Mucosa of rectum (tissue), 2 donors: Measurements from ENCODE around the gene EFL1.
"Not testable (repeated sequence)": the region's sequence is repeated elsewhere in the genome, so short reads cannot be mapped to it uniquely, and the experiment has no call there.

Experiments
- H3K27ac ChIP-seq, 2 donors: one replicate each; pipeline ENCODE4 v1.7.0; 2013; ENCODE audit warnings: inconsistent platforms in 2 of 2, low read depth in 2 of 2, low read length in 2 of 2
- H3K27me3 ChIP-seq, 2 donors: one replicate each; pipeline ENCODE4 v1.7.0; 2013; ENCODE audit warnings: low read length in 2 of 2; ENCODE audit not compliant: control insufficient read depth in 2 of 2, insufficient read depth in 2 of 2
- H3K36me3 ChIP-seq, 2 donors: one replicate each; pipeline ENCODE4 v1.7.0; 2013; ENCODE audit warnings: low read length in 2 of 2; ENCODE audit not compliant: control insufficient read depth in 2 of 2, insufficient read depth in 2 of 2
- H3K4me1 ChIP-seq, 2 donors: one replicate each; pipeline ENCODE4 v1.7.0; 2013; ENCODE audit warnings: low read length in 2 of 2, mild to moderate bottlenecking in 1 of 2; ENCODE audit not compliant: control insufficient read depth in 2 of 2, insufficient read depth in 2 of 2
- H3K4me3 ChIP-seq, 2 donors: one replicate each; pipeline ENCODE4 v1.7.0; 2013; ENCODE audit warnings: low read length in 2 of 2
- H3K9ac ChIP-seq, 2 donors: one replicate each; pipeline ENCODE4 v1.7.0; 2013; ENCODE audit warnings: low read length in 2 of 2, low read depth in 1 of 2, mild to moderate bottlenecking in 1 of 2
- H3K9me3 ChIP-seq, 2 donors: one replicate each; pipeline ENCODE4 v1.7.0; 2013; ENCODE audit warnings: low read length in 2 of 2; ENCODE audit not compliant: control insufficient read depth in 2 of 2
- donor health status: healthy.
- donor health status: Normal muscosa, but diverticular disease.

Gene EFL1

GRCh38 chr15:82210066-82210597, 52.4 kb downstream of the EFL1 start:
- not testable (repeated sequence) for H3K9me3 ChIP-seq, H3K4me1 ChIP-seq, H3K4me3 ChIP-seq, H3K27me3 ChIP-seq, H3K27ac ChIP-seq, H3K9ac ChIP-seq
- H3K36me3 ChIP-seq = peaks cover 12 to 22% of the 10 kb centered on the region in 2 donors

DNA sequence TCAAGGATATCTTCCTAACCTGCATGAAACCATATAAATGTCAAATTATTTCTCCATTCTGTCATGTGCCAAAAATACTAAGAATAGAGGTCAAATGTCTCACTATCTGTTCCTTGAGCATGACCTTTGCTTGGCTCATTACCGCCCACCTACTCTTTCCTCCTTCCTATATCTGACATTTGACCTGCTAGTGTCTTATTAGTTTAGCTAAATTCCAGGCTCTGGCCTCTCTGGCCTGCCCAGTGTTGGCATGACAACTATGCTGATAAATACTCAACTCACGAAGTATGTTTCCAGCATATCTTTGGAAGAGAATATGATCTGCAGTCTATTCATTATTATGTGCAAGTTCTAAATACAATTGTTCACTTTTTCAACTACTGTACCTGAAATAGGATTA, 58.0 kb downstream of the EFL1 start:
- H3K4me1 ChIP-seq, H3K9ac ChIP-seq, H3K27ac ChIP-seq, H3K4me3 ChIP-seq, H3K27me3 ChIP-seq, H3K36me3 ChIP-seq, H3K9me3 ChIP-seq: not testable (repeated sequence)

GRCh38 chr15:82197733-82198594, 64.6 kb downstream of the EFL1 start:
- Histone ChIP-seq H3K27me3 (no peaks in the 10 kb centered on the region), H3K9ac (no peak overlapping the region), H3K4me3 (no peak overlapping the region), H3K36me3 (no peaks in the 10 kb centered on the region), H3K4me1 (no peaks in the 10 kb centered on the region), H3K27ac (no peak overlapping the region), H3K9me3 (no peaks in the 10 kb centered on the region)

DNA sequence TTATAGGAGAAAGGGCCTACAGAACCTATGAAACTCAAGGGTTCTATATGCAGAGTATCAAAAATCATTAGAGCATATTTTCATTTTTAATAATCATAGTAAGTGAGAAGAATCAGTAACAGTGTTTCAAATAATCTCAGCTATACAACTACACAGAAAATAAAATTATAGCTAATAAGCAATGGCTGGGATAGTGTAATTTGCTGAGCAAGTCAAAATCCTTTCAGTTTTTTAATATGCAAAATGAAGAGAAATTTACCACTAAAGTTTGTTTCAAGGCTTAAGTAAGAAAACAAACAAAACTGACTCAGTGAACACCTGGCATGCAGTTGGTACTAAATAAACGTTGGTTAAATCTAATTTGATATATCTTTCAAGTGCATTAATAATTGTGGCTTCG, 66.2 kb downstream of the EFL1 start:
- H3K4me1 ChIP-seq = no peaks in the 10 kb centered on the region
- H3K9me3 ChIP-seq = no peaks in the 10 kb centered on the region
- no peaks in the 10 kb centered on the region for H3K36me3 ChIP-seq
- no peaks in the 10 kb centered on the region for H3K27me3 ChIP-seq
- H3K4me3 ChIP-seq = no peak overlapping the region
- no peak overlapping the region for H3K27ac ChIP-seq
- no peak overlapping the region for H3K9ac ChIP-seq

DNA sequence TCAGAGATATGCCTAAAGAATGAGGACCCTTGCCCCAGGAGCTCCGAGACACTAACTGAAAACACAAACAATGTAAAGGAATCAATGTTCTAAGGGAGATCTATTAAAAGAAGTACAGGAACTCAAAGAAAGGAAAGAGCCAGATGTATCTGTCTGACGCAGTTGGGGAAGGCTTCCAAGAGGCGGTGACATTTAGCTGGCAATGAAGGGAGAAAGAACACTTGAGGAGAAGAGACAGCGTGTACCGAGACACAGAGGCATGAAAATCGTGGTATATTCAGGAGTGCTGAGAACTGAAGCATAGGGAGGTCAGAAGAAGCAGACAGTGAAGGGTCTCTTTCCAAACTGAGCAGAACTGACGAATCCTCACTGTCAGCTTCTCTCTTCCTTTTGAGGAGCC, 66.7 kb downstream of the EFL1 start:
- not testable (repeated sequence) for H3K9ac ChIP-seq, H3K27ac ChIP-seq, H3K36me3 ChIP-seq

GRCh38 chr15:82194488-82194887, 68.0 kb downstream of the EFL1 start:
- H3K4me1 ChIP-seq, H3K4me3 ChIP-seq, H3K9me3 ChIP-seq, H3K36me3 ChIP-seq, H3K9ac ChIP-seq, H3K27ac ChIP-seq, H3K27me3 ChIP-seq: not testable (repeated sequence)

More for the DNA sequence above, 66.7 kb downstream of the EFL1 start:
- H3K4me3 ChIP-seq, H3K27me3 ChIP-seq, H3K9me3 ChIP-seq, H3K4me1 ChIP-seq: not testable (repeated sequence)

GRCh38 chr15:82193435-82193834, 69.1 kb downstream of the EFL1 start:
- not testable (repeated sequence) for H3K9me3 ChIP-seq

DNA sequence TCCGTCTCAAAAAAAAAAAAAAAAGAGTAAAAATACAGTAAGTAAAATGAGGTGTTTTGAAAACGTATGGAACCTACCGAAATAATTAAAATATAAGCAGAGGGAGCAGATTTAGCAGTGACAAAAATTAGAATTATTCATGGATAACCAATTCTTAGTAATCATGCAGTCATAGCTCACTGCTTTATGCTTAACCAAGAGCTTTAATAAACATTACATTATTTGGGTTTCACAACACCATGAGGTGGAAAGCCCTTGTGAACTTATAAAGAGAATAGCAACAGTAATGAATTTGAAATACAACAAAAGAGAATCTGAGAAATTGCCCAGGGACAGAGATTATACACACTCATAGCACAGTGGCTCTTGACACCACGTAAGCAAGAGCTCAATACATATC, 70.1 kb downstream of the EFL1 start:
- not testable (repeated sequence) for H3K36me3 ChIP-seq, H3K27me3 ChIP-seq, H3K4me3 ChIP-seq, H3K27ac ChIP-seq, H3K4me1 ChIP-seq, H3K9ac ChIP-seq, H3K9me3 ChIP-seq

More at GRCh38 chr15:82193435-82193834, 69.1 kb downstream of the EFL1 start:
- H3K27me3 ChIP-seq, H3K9ac ChIP-seq, H3K36me3 ChIP-seq, H3K4me1 ChIP-seq, H3K4me3 ChIP-seq, H3K27ac ChIP-seq: not testable (repeated sequence)

DNA sequence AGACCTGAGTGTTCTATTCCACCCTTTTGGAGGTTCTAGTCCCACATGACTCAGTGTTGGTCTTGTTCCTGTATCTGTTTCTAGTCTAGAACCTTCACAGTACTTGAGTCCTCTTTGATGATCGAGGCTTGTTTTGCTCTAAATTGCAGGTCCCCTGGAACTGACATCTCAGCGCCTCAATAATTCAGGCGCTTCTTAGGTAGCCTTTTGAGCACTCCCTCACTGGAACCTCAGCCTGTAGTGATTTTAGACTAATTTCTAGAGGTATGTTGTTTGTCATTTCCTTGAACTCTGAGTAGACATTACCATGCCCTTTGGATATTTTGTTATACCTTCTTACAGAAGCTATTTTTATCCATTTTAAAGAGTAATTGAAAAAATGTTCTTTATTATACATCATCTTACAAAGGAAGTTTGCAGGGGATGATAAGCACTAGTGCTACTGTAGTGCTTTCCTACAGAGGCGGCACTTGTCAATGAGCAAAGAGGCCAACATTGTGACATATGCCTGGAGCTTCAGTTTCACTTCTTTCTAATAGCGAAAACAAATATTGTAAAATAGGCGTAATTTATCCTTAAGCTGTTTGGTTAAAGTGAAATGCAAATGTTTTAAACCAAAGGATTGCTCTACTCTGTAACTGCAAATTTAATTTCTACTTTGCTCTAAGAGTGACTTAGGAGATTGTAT, 75.7 kb downstream of the EFL1 start:
- no peak overlapping the region for H3K9ac ChIP-seq
- H3K4me3 ChIP-seq = no peak overlapping the region
- H3K27ac ChIP-seq = no peak overlapping the region
- no peaks in the 10 kb centered on the region for H3K9me3 ChIP-seq
- no peaks in the 10 kb centered on the region for H3K36me3 ChIP-seq
- no peaks in the 10 kb centered on the region for H3K27me3 ChIP-seq
- no peaks in the 10 kb centered on the region for H3K4me1 ChIP-seq

GRCh38 chr15:82186161-82186560, 76.4 kb downstream of the EFL1 start:
- Histone ChIP-seq H3K27ac (no peak overlapping the region), H3K4me1 (no peaks in the 10 kb centered on the region), H3K36me3 (no peaks in the 10 kb centered on the region), H3K4me3 (no peak overlapping the region), H3K9me3 (no peaks in the 10 kb centered on the region), H3K9ac (no peak overlapping the region), H3K27me3 (no peaks in the 10 kb centered on the region)
